Stimulated activated CD8-positive, alpha-beta memory T cell treated with anti-CD3 and anti-CD28 coated beads, Interleukin-12 subunit alpha, Interleukin-12 subunit beta, amount 100 ng/mL, for 24 hours (primary cell): ENCODE measurements around the gene RBP5.
A peak's percentile ranks its signal among the peaks of the same experiment; 100 is the strongest.

Experiments
- DNase-seq: peaks from one replicate; pipeline ENCODE4 v3.0.0-alpha.2; 2020; ENCODE audit errors: extremely low read depth

Gene RBP5

GRCh38 chr12:7145671-7146070, 17.0 kb upstream of the RBP5 start:
- no peak for DNase-seq

- DNase-seq = no peak
Measured at GRCh38 chr12:7144414-7145120, 15.9 kb upstream of the RBP5 start.

GRCh38 chr12:7143564-7143963, 14.9 kb upstream of the RBP5 start:
- DNase-seq = no peak

- no peak for DNase-seq
Measured at GRCh38 chr12:7142809-7143465, 14.2 kb upstream of the RBP5 start.

GRCh38 chr12:7142056-7142644, 13.5 kb upstream of the RBP5 start:
- DNase-seq = peak; percentile 22

GRCh38 chr12:7141351-7142005, 12.8 kb upstream of the RBP5 start:
- no peak for DNase-seq

- DNase-seq = no peak
Measured at GRCh38 chr12:7139200-7139599, 10.5 kb upstream of the RBP5 start.

GRCh38 chr12:7137908-7138307, 9.2 kb upstream of the RBP5 start:
- DNase-seq = no peak

- no peak for DNase-seq
Measured at GRCh38 chr12:7136676-7137075, 8.0 kb upstream of the RBP5 start.

- no peak for DNase-seq
Measured at GRCh38 chr12:7136071-7136470, 7.4 kb upstream of the RBP5 start.

- no peak for DNase-seq
Measured at GRCh38 chr12:7134396-7135166, 5.9 kb upstream of the RBP5 start.

GRCh38 chr12:7131502-7131866, 2.8 kb upstream of the RBP5 start:
- no peak for DNase-seq

- DNase-seq = no peak
Measured at GRCh38 chr12:7130701-7131501, 2.2 kb upstream of the RBP5 start.

- peak; percentile 64 for DNase-seq
Measured at GRCh38 chr12:7129872-7130691, 1.4 kb upstream of the RBP5 start, which contains the start of gene CLSTN3. CLSTN3 (plus strand) TSS chr12:7130371; CDS start chr12:7130649, 278 bp downstream.

- no peak for DNase-seq
Measured at GRCh38 chr12:7129287-7129871, 690 bp upstream of the RBP5 start.

GRCh38 chr12:7127916-7128626, 618 bp downstream of the RBP5 start:
- no peak for DNase-seq

- DNase-seq = no peak
Measured at GRCh38 chr12:7125632-7126227, 3.0 kb downstream of the RBP5 start.

GRCh38 chr12:7123806-7124522, 4.7 kb downstream of the RBP5 start:
- DNase-seq = no peak
